ENCODE measurements around the gene RFXAP. TPM values are rescaled to one million over a fixed set of nuclear protein-coding genes. Genes with fewer than 3 reads are reported as not detected.

Gene RFXAP
- polyA plus RNA-seq, 1 donor (not counting 4 experiments of a cell fraction or from before 2014, with no cell fraction given) = 2.8 TPM

DNA sequence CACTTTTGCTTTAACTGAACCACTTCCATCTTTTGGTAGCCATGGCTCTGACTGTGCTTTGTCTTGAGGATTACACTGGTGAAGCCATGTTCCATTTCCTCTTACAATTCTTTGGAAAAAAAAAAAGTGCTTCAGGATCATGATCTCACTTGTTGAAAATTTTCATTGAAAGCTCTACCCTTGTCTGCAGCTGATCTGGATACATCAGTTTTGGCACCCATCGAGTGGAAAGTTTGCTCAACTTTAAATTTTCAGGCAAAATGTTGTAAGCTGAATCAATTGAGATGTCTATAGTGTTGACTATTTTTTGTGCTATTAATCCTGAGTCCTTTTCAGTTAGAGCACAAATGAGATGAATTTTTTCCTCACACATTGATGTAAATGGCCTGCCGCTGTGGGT, 48.3 kb upstream of the RFXAP start:
- dilution Hi-C loops (cut with MboI; ENCODE audit: extremely low pct_ligation_motif_present, low sequenced_read_pairs) = no loop called here
- no peak for FAIRE-seq

DNA sequence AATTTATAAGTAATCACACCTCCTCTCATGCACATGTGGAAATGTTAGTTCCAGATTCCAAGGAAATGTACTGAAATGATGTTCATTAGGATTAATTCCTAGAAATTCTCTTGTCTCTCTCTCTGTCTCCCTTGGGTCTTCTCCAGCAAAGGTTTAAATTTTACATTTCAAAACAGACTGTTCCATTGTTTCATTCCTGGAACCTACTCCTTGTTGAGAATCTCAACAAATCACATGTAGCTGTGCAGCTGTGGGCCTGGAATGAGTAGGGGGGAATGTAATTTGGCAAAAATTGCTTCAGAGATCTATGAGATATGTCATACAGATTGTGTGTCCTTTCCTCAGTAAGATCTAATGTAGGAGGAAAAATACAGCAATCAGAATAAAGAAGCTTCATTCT, 46.2 kb upstream of the RFXAP start:
- Histone ChIP-seq H3K9ac (ENCODE audit: control insufficient read depth, extremely low read depth, insufficient read depth, low read length) (no peak overlapping the region), H3K36me3 (ENCODE audit: control insufficient read depth in 2 of 2, extremely low read depth in 1 of 2, insufficient read depth in 2 of 2, low read length in 2 of 2) (no peaks in the 10 kb centered on the region), H3K27ac (ENCODE audit: control insufficient read depth, insufficient read depth, low read length) (no peak overlapping the region), H3K27me3 (ENCODE audit: control insufficient read depth, extremely low read depth, insufficient read depth, low read length) (no peaks in the 10 kb centered on the region), H3K4me1 (ENCODE audit: control insufficient read depth, extremely low read depth, insufficient read depth, low read length) (no peaks in the 10 kb centered on the region), H3K9me1 (ENCODE audit: control insufficient read depth, extremely low read depth, insufficient read depth, low read length) (no peaks in the 10 kb centered on the region), H3K79me2 (ENCODE audit: control insufficient read depth, insufficient read depth, low read length) (no peaks in the 10 kb centered on the region), H2AFZ (ENCODE audit: control insufficient read depth, low read length) (no peak overlapping the region), H3K4me2 (ENCODE audit: control insufficient read depth, extremely low read depth, insufficient read depth, low read depth, low read length) (no peak overlapping the region), H3K9me3 (ENCODE audit: control insufficient read depth, low read depth, low read length) (no peaks in the 10 kb centered on the region), H3K4me3 (ENCODE audit: control insufficient read depth in 2 of 3, extremely low read depth in 1 of 3, insufficient read depth in 2 of 3, low read depth in 1 of 3, low read length in 3 of 3) (no peak overlapping the region), H4K20me1 (ENCODE audit: control insufficient read depth, extremely low read depth, insufficient read depth, low read length) (no peaks in the 10 kb centered on the region)
- TF ChIP-seq, protein P1, sequence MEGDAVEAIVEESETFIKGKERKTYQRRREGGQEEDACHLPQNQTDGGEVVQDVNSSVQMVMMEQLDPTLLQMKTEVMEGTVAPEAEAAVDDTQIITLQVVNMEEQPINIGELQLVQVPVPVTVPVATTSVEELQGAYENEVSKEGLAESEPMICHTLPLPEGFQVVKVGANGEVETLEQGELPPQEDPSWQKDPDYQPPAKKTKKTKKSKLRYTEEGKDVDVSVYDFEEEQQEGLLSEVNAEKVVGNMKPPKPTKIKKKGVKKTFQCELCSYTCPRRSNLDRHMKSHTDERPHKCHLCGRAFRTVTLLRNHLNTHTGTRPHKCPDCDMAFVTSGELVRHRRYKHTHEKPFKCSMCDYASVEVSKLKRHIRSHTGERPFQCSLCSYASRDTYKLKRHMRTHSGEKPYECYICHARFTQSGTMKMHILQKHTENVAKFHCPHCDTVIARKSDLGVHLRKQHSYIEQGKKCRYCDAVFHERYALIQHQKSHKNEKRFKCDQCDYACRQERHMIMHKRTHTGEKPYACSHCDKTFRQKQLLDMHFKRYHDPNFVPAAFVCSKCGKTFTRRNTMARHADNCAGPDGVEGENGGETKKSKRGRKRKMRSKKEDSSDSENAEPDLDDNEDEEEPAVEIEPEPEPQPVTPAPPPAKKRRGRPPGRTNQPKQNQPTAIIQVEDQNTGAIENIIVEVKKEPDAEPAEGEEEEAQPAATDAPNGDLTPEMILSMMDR (optimal IDR thresholded peaks at IDR 0.05 in 1 of 3, IDR thresholded peaks at IDR 0.05 in 1 of 3, conservative IDR thresholded peaks at IDR 0.05 in 1 of 3; ENCODE audit: extremely low read depth in 1 of 3, insufficient read depth in 2 of 3, low read length in 3 of 3) = no peak
- no peak for TF ChIP-seq EZH2 (IDR thresholded peaks at IDR 0.05; ENCODE audit: low read length)
- dilution Hi-C loops (cut with MboI; ENCODE audit: extremely low pct_ligation_motif_present, low sequenced_read_pairs) = no loop called here
- no peak for DNase-seq (ENCODE audit: low read depth, low spot score)
- FAIRE-seq = no peak

More for the DNA sequence above, 48.3 kb upstream of the RFXAP start:
- no peak for TF ChIP-seq EZH2 (IDR thresholded peaks at IDR 0.05; ENCODE audit: low read length)
- TF ChIP-seq, protein P1 (optimal IDR thresholded peaks at IDR 0.05 in 1 of 3, IDR thresholded peaks at IDR 0.05 in 1 of 3, conservative IDR thresholded peaks at IDR 0.05 in 1 of 3; ENCODE audit: extremely low read depth in 1 of 3, insufficient read depth in 2 of 3, low read length in 3 of 3) = no peak
- H3K9ac ChIP-seq (ENCODE audit: control insufficient read depth, extremely low read depth, insufficient read depth, low read length) = no peak overlapping the region
- no peaks in the 10 kb centered on the region for H3K36me3 ChIP-seq (ENCODE audit: control insufficient read depth in 2 of 2, extremely low read depth in 1 of 2, insufficient read depth in 2 of 2, low read length in 2 of 2)
- H3K9me1 ChIP-seq (ENCODE audit: control insufficient read depth, extremely low read depth, insufficient read depth, low read length) = no peaks in the 10 kb centered on the region
- no peaks in the 10 kb centered on the region for H3K27me3 ChIP-seq (ENCODE audit: control insufficient read depth, extremely low read depth, insufficient read depth, low read length)
- no peak overlapping the region for H3K4me3 ChIP-seq (ENCODE audit: control insufficient read depth in 2 of 3, extremely low read depth in 1 of 3, insufficient read depth in 2 of 3, low read depth in 1 of 3, low read length in 3 of 3)
- no peak overlapping the region for H3K27ac ChIP-seq (ENCODE audit: control insufficient read depth, insufficient read depth, low read length)
- H3K4me1 ChIP-seq (ENCODE audit: control insufficient read depth, extremely low read depth, insufficient read depth, low read length) = no peaks in the 10 kb centered on the region
- H2AFZ ChIP-seq (ENCODE audit: control insufficient read depth, low read length) = no peak overlapping the region
- no peaks in the 10 kb centered on the region for H3K9me3 ChIP-seq (ENCODE audit: control insufficient read depth, low read depth, low read length)
- H3K79me2 ChIP-seq (ENCODE audit: control insufficient read depth, insufficient read depth, low read length) = no peaks in the 10 kb centered on the region
- H4K20me1 ChIP-seq (ENCODE audit: control insufficient read depth, extremely low read depth, insufficient read depth, low read length) = no peaks in the 10 kb centered on the region
- no peak for DNase-seq (ENCODE audit: low read depth, low spot score)
- no peak overlapping the region for H3K4me2 ChIP-seq (ENCODE audit: control insufficient read depth, extremely low read depth, insufficient read depth, low read depth, low read length)

Measured in keratinocyte (primary cell).